NB4 (cell line): ENCODE measurements around the gene CASQ2.

Source experiments
- POLR2A ChIP-seq: IDR thresholded peaks from 2 replicates; pipeline ENCODE4 v1.6.1; 2011; ENCODE audit warnings: mild to moderate bottlenecking; ENCODE audit not compliant: insufficient read length; ENCODE audit errors: extremely low read depth
- TF ChIP-seq, protein P1 (sequence below): IDR thresholded peaks from one replicate; pipeline ENCODE4 v1.5.1; 2012; ENCODE audit warnings: low read depth, low read length

DNA sequence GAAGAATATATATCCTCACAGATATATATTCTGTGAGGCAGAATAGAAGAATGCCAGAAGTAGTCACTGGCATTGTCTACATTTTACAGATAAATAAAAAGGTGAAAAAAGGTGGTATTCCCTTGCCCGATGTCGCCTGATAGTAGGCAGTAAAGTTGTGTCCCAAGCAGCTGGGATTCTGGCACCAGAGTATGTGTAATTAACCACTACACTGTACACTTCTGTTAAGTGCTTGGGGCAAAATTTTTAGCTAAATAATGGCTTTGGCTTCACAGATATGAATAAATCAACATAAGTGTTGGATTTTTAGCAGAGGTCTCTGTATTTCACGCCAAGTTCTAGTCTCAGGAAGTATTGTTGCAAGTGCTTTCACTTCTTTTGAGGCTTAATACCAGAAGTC, 13.3 kb upstream of the CASQ2 start:
- no peak for TF ChIP-seq POLR2A
- TF ChIP-seq, protein P1, sequence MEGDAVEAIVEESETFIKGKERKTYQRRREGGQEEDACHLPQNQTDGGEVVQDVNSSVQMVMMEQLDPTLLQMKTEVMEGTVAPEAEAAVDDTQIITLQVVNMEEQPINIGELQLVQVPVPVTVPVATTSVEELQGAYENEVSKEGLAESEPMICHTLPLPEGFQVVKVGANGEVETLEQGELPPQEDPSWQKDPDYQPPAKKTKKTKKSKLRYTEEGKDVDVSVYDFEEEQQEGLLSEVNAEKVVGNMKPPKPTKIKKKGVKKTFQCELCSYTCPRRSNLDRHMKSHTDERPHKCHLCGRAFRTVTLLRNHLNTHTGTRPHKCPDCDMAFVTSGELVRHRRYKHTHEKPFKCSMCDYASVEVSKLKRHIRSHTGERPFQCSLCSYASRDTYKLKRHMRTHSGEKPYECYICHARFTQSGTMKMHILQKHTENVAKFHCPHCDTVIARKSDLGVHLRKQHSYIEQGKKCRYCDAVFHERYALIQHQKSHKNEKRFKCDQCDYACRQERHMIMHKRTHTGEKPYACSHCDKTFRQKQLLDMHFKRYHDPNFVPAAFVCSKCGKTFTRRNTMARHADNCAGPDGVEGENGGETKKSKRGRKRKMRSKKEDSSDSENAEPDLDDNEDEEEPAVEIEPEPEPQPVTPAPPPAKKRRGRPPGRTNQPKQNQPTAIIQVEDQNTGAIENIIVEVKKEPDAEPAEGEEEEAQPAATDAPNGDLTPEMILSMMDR: no peak
